Articular chondrocyte of knee joint (primary cell): ENCODE measurements around the gene POLR3B. TPM values are rescaled to one million over a fixed set of nuclear protein-coding genes. Genes with fewer than 3 reads are reported as not detected.

ENCODE experiments used
- total RNA-seq: library from RNA; depleted of rRNA; stranded (reverse); fragments of >200 nt; gene quantifications from 2 replicates; pipeline ENCODE4 v1.2.3, GENCODE V29; 2012

Gene POLR3B
- total RNA-seq = 12.8 and 13.2 TPM in 2 replicates

GRCh38 chr12:106357549-106358395 lies at the start of gene POLR3B:
POLR3B (plus strand) TSS chr12:106357748; CDS start chr12:106357880, 132 bp downstream.

Other genes starting within 250 kb of the POLR3B start
- gene NUAK1, start 218.8 kb upstream of the POLR3B start, total RNA-seq = 5.7 and 6.3 TPM in 2 replicates
- gene CKAP4, start 109.7 kb upstream of the POLR3B start, total RNA-seq = 193 and 257 TPM in 2 replicates
- gene TCP11L2, start 55.0 kb upstream of the POLR3B start, total RNA-seq = 54.2 and 65.3 TPM in 2 replicates
- not detected in 2 replicates for gene RFX4, start 225.3 kb downstream of the POLR3B start, total RNA-seq